ENCODE measurements around the gene PARN.

Gene PARN

DNA sequence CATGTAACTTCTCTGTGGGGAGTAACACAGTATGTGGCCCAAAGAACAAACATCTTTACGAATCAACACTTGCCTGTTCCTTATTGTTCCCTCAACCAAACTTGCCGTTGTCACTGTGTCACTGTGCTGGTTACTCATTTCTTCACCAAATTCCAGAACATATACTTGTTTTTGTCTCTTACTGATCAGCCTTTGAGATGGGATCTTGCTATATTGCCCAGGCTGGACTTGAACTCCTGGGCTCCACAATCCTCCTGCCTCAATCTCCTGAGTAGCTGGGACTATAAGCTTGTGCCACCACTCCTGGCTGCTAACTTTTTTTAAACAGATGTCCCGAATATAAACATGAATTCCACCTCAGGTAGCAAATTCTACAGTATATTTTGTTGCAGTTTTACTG is 115.1 kb downstream of the PARN start:
- no peaks in the 10 kb centered on the region for H3K27me3 Mint-ChIP-seq (ENCODE audit: low read depth)
- no peaks in the 10 kb centered on the region for H3K9me3 Mint-ChIP-seq
- H3K4me3 Mint-ChIP-seq: no peak overlapping the region
- TF ChIP-seq, protein P1, sequence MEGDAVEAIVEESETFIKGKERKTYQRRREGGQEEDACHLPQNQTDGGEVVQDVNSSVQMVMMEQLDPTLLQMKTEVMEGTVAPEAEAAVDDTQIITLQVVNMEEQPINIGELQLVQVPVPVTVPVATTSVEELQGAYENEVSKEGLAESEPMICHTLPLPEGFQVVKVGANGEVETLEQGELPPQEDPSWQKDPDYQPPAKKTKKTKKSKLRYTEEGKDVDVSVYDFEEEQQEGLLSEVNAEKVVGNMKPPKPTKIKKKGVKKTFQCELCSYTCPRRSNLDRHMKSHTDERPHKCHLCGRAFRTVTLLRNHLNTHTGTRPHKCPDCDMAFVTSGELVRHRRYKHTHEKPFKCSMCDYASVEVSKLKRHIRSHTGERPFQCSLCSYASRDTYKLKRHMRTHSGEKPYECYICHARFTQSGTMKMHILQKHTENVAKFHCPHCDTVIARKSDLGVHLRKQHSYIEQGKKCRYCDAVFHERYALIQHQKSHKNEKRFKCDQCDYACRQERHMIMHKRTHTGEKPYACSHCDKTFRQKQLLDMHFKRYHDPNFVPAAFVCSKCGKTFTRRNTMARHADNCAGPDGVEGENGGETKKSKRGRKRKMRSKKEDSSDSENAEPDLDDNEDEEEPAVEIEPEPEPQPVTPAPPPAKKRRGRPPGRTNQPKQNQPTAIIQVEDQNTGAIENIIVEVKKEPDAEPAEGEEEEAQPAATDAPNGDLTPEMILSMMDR (IDR thresholded peaks at IDR 0.05; ENCODE audit: unreplicated experiment in 3 of 3): no peak
- H3K4me1 Mint-ChIP-seq: no peaks in the 10 kb centered on the region
- no peak overlapping the region for H3K27ac Mint-ChIP-seq
- H3K36me3 Mint-ChIP-seq (ENCODE audit: low read depth): no peaks in the 10 kb centered on the region

DNA sequence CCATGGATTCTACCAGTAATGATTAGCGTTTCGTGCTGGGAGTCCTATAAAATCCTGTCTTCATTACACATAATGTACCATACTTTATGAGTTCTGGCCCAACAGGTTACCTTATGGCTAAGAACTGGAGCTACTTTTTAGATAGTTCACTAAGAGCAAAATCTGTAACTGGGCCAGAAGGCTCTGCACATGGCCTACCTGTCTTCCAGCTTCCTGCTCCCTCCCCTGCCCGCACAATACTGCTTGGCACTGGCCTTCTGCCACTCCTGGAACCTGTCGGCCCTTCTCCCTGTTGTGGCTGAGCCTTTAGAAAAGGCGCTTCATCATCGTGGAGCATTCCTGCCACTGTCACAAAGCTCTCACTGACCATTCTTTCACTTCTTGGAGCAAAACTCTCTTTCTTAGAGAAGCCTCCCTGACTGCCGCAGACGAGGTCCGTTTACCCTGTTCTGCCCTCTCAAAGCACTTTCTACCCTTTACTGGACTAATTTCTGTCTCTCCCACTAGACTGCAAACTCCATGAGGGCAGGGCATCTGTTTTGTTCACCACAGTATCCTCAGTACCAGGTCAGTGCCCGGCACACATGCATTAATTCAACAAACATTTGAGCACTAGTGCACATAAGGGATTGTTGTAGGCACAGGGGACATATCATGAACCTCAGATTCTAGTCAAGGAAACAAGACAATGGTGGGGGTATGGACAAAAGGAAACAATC is 116.5 kb downstream of the PARN start:
- no peak overlapping the region for H3K4me3 Mint-ChIP-seq
- H3K27me3 Mint-ChIP-seq (ENCODE audit: low read depth): no peaks in the 10 kb centered on the region
- H3K4me1 Mint-ChIP-seq: no peaks in the 10 kb centered on the region
- no peaks in the 10 kb centered on the region for H3K36me3 Mint-ChIP-seq (ENCODE audit: low read depth)
- H3K9me3 Mint-ChIP-seq: no peaks in the 10 kb centered on the region
- TF ChIP-seq, protein P1 (IDR thresholded peaks at IDR 0.05; ENCODE audit: unreplicated experiment in 3 of 3): no peak
- no peak overlapping the region for H3K27ac Mint-ChIP-seq

DNA sequence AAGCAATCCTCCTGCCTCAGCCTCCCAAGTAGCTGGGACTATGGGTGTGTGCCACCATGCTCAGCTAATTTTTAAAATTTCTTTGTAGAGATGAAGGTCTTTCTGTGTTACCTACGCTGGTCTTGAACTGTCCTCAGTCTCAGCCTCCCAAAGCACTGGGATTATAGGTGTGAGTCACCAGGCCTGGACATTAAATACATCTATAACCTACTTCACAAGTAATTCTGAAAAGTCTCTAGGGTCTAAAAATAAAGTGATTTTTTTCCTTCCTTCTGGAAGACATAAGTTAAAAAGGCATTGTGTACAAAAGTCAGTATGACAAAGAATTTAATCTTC is 118.3 kb downstream of the PARN start:
- Mint-ChIP-seq H3K27ac (no peak overlapping the region), H3K27me3 (ENCODE audit: low read depth) (no peaks in the 10 kb centered on the region), H3K4me1 (no peaks in the 10 kb centered on the region), H3K4me3 (no peak overlapping the region), H3K9me3 (no peaks in the 10 kb centered on the region), H3K36me3 (ENCODE audit: low read depth) (no peaks in the 10 kb centered on the region)
- TF ChIP-seq, protein P1 (IDR thresholded peaks at IDR 0.05; ENCODE audit: unreplicated experiment in 3 of 3): no peak

DNA sequence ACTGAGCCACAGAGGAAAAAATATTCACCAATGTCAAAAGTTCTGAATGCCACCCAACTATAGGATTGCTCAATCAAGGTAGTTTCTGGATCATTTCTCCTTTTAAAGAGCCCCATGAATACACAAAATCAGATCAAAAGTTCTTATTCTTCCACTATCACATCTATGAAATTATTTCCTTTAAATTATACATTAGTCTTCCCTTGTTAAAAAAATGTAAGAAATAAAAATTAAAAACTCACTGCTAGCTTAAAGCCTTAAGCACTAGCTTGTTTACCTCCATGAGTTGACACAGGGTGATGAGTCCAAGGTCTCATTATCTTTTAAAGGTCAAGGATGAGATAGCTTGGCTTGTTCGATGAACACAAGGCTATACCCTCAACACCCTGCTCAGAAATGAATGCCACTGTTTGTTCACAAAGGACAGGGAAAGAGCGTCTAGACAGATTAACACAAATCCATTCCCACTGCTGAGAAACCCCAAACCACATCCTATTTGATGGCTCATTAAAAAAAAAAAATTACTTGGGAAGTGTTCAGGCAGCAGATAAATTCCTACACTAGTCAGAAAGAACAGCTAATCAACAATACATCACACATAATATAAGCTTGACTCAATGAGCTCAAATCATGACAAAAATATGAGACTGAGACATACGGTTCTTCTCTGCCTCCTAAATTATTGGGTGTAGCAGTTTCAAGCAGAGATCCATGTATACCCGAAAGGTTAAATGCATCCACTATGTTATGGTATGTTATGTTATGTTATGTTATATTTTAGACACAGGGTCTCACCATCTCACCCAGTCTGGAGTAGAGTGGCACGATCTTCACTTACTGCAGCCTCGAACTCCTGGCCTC is 118.9 kb downstream of the PARN start:
- H3K27me3 Mint-ChIP-seq (ENCODE audit: low read depth): no peaks in the 10 kb centered on the region
- no peaks in the 10 kb centered on the region for H3K9me3 Mint-ChIP-seq
- TF ChIP-seq, protein P1 (IDR thresholded peaks at IDR 0.05; ENCODE audit: unreplicated experiment in 3 of 3): no peak
- no peaks in the 10 kb centered on the region for H3K36me3 Mint-ChIP-seq (ENCODE audit: low read depth)
- no peaks in the 10 kb centered on the region for H3K4me1 Mint-ChIP-seq
- no peak overlapping the region for H3K27ac Mint-ChIP-seq
- no peak overlapping the region for H3K4me3 Mint-ChIP-seq

DNA sequence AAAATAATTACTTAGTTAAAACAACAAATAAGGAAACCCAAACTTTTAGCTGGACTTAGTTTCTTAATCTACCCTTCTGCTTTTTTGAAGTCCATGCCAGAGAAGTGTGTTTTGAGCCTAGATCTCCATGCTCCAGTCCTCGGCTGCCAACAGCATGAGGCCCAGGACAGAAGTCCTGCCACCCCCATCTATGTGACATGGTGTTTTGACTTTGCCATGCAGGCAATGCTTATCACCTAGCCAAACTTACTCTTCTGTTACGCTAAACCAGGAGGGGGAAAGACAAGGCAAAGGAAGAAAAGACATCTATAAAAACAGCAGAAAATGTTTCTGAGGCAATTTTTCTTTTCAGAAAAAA is 119.5 kb downstream of the PARN start:
- no peaks in the 10 kb centered on the region for H3K27me3 Mint-ChIP-seq (ENCODE audit: low read depth)
- TF ChIP-seq, protein P1 (IDR thresholded peaks at IDR 0.05; ENCODE audit: unreplicated experiment in 3 of 3): no peak
- no peaks in the 10 kb centered on the region for H3K4me1 Mint-ChIP-seq
- H3K4me3 Mint-ChIP-seq: no peak overlapping the region
- no peaks in the 10 kb centered on the region for H3K36me3 Mint-ChIP-seq (ENCODE audit: low read depth)
- no peak overlapping the region for H3K27ac Mint-ChIP-seq
- H3K9me3 Mint-ChIP-seq: no peaks in the 10 kb centered on the region

Data from nephron (organoid).